Body of pancreas (tissue), 4 donors: Measurements from ENCODE around the gene HS3ST4. TPM values are rescaled to one million over a fixed set of nuclear protein-coding genes. Genes with fewer than 3 reads are reported as not detected.

Experiments
- ATAC-seq: fragments of 150-250 bp; one replicate; pipeline ENCODE4 v1.9.1; 2016
- DNase-seq, 4 donors: peaks; one replicate each; pipeline ENCODE4 v3.0.0-alpha.2; 2019
- H3K27ac ChIP-seq, 4 donors: fragments of 200-600 bp; sonication (generic); 1 replicate in 3 of 4; 2 replicates in 1 of 4; pipeline versions ENCODE4 v1.5.1 to v1.6.1; 2016 to 2019; ENCODE audit warnings: mild to moderate bottlenecking in 1 of 4, mixed read lengths in 1 of 4, moderate library complexity in 1 of 4
- H3K27me3 ChIP-seq, 2 donors: fragments of 200-600 bp; sonication (generic); one replicate each; pipeline ENCODE4 v1.6.0; 2016; ENCODE audit warnings: mild to moderate bottlenecking in 1 of 2
- H3K36me3 ChIP-seq, 2 donors: fragments of 200-600 bp; sonication (generic); replicated peaks in 1 of 2; 2 replicates each; pipeline ENCODE4 v1.5.1; 2016; ENCODE audit warnings: low read depth in 2 of 2; ENCODE audit not compliant: insufficient read depth in 1 of 2
- H3K4me1 ChIP-seq: fragments of 200-600 bp; sonication (generic); one replicate; pipeline ENCODE4 v1.6.0; 2016
- H3K4me3 ChIP-seq, 2 donors: fragments of 200-600 bp; sonication (generic); 1 replicate in 1 of 2; 2 replicates in 1 of 2; pipeline ENCODE4 v1.5.1; 2016 to 2019
- H3K9me3 ChIP-seq, 3 donors: fragments of 200-600 bp; sonication (generic); 1 replicate in 2 of 3; 2 replicates in 1 of 3; pipeline ENCODE4 v1.5.1; 2016
- POLR2A ChIP-seq, 3 donors: fragments of 450-650 bp; IDR thresholded peaks; one replicate each; pipeline ENCODE4 v1.6.1; 2016; ENCODE audit warnings: antibody characterized with exemption in 3 of 3, mild to moderate bottlenecking in 2 of 3
- WGBS, 2 donors: methylation state at CpG; one replicate each; pipeline ENCODE4 v1.1.5; 2017; 5-methylcytosine and 5-hydroxymethylcytosine counted together
- intact Hi-C: fragments of 100-400 bp; cut with DNase I; formaldehyde crosslinking; loops from one replicate; pipeline ENCODE4 v1.15.1; 2023
- total RNA-seq, 2 donors: library from RNA; depleted of rRNA; stranded (reverse); fragments of >200 nt; gene quantifications; one replicate each; pipeline ENCODE4 v1.1.0, GENCODE V29; 2016
- TF ChIP-seq, protein P1 (sequence below), 7 experiments: fragments of 450-650 bp in 4 of 7; fragments of 200-600 bp in 3 of 7; sonication (generic) in 3 of 7; IDR thresholded peaks; one replicate each; pipeline ENCODE4 v1.5.1; 2016 to 2019; ENCODE audit warnings: antibody characterized with exemption in 7 of 7

Gene HS3ST4
- total RNA-seq, 2 donors from 2014 or later = not detected

DNA sequence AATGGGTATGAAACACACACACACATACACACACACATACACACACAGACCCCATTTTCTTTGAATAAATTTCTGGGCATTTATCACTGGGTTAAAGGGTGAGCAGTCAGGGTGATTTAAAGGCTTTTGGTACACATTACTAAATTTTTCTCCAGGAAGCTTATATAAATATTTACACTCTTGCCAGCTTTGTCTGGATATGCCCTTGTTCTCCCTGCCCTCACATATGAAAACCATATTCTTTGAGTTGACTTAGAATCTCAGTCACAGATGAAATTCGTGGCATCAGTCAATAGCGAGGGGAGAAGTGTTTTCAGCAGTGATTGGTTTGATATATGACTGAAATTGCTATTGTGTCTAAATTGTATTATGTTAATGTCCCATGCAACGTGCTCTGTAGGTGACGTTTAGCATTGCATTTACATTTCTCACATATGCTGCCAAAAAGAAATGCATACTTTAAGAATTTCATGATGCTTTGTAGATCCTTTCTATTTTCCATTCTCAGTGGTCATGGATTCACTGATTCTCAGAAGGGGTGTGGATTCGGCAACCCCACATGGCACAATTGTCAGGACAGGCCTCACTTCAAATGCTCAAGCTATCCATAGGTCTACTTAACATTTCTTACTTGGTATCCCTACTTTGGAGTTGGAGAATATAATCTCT lies 34.8 kb downstream of the HS3ST4 start:
- Histone ChIP-seq H3K36me3 (no peaks in the 10 kb centered on the region), H3K27me3 (peaks cover 0 to 6% of the 10 kb centered on the region in 2 donors), H3K4me1 (no peaks in the 10 kb centered on the region), H3K27ac (no peak overlapping the region), H3K9me3 (no peaks in the 10 kb centered on the region), H3K4me3 (no peak overlapping the region)
- WGBS, 2 donors = 44 to 49% methylated on average over 5 of the region's 5 CpGs
- intact Hi-C loops = no loop called here
- no peak for ATAC-seq
- DNase-seq = no peak
- TF ChIP-seq, protein P1, sequence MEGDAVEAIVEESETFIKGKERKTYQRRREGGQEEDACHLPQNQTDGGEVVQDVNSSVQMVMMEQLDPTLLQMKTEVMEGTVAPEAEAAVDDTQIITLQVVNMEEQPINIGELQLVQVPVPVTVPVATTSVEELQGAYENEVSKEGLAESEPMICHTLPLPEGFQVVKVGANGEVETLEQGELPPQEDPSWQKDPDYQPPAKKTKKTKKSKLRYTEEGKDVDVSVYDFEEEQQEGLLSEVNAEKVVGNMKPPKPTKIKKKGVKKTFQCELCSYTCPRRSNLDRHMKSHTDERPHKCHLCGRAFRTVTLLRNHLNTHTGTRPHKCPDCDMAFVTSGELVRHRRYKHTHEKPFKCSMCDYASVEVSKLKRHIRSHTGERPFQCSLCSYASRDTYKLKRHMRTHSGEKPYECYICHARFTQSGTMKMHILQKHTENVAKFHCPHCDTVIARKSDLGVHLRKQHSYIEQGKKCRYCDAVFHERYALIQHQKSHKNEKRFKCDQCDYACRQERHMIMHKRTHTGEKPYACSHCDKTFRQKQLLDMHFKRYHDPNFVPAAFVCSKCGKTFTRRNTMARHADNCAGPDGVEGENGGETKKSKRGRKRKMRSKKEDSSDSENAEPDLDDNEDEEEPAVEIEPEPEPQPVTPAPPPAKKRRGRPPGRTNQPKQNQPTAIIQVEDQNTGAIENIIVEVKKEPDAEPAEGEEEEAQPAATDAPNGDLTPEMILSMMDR (IDR thresholded peaks at IDR 0.05) = no peak
- no peak for TF ChIP-seq POLR2A (IDR thresholded peaks at IDR 0.05)

DNA sequence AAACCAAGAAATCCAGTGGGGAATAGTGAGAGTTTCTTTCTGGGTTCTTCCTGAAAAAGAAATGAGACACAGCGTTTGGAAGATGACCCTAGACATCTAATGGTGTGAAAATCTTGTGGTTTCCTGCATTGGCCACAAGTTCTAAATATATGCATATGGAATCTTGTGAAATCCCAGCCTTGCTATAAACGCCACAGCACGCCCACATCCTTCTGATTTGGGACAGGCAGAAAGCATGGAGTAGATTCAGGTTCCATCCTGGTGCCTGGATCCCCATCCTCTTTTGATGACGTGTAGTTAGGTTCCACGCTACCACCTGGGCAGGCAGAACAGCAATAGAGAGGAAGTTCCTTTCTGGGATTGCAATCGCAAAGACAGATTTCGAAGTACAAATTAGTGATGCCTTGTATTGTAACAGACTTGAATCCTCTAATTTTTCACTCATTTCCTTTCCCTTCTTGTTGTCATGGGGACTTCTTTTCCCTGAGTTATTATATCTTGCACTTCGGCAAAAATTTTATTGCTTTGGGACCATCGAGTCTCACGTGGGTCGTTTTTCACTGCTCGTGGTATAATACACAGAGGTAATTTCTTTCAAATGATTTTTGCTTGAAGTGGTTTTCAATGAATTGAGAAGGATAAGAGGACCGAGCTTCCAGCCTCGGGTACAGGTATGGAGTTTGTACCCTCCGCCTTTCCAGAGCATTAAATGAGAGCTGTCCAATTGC lies 37.6 kb downstream of the HS3ST4 start:
- TF ChIP-seq POLR2A (IDR thresholded peaks at IDR 0.05) = no peak
- TF ChIP-seq, protein P1 (IDR thresholded peaks at IDR 0.05) = no peak
- Histone ChIP-seq H3K9me3 (no peaks in the 10 kb centered on the region), H3K4me3 (no peak overlapping the region), H3K4me1 (no peaks in the 10 kb centered on the region), H3K27me3 (peaks cover 0 to 6% of the 10 kb centered on the region in 2 donors), H3K36me3 (no peaks in the 10 kb centered on the region), H3K27ac (no peak overlapping the region)
- ATAC-seq (no peak), DNase-seq (no peak)
- 58 to 68% methylated on average over 15 of the region's 15 CpGs for WGBS, 2 donors
- intact Hi-C loops = no loop called here

GRCh38 chr16:25730396-25730795 lies 38.6 kb downstream of the HS3ST4 start:
- WGBS, 2 donors = 19 to 50% methylated on average over 3 of the region's 3 CpGs
- TF ChIP-seq, protein P1 (IDR thresholded peaks at IDR 0.05) = no peak
- TF ChIP-seq POLR2A (IDR thresholded peaks at IDR 0.05) = no peak

DNA sequence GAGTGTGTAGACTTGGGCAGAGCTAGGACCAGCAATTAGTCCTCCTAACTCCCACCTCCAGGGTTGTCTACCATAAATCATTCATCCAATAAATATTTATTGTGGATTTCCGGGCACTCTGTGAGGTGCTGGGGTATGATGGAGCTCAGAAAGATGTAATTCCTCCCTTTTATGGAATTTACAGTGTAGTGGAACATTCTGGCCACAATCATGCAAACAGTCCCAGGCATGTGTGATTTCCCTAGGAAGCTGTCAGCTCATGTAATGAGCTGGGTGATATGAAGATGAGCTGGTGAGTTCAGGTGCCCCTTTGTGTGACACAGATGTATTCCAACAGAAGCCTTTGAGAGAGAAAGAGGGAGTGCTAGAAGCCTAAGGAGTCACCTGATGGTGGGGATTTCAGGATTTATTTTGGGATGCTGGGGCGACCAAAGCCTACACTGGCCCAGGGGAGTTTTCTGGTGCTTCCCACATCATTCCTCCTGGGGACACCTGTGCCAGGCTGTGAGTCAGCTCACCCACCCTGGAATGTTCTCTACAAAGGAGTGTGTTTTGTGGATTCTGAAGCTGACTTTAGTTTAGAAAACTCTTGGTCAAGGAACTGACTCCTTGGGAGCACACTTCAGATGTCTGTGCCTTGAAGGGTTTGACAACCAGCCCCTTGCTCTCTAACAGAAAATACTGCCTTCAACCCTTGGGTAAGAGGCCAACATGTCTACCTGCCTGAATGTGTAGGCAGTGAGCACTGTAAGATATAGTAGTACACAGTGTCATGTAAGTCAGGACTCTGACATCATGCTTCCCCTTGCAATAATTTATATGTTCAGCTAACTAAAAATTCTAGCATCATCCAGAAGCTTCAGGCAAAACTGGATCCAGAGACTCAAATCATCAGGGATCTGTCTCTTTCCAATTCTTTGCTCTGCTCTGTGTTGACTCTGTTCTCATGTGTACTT lies 42.9 kb downstream of the HS3ST4 start:
- ATAC-seq = no peak
- TF ChIP-seq, protein P1 (IDR thresholded peaks at IDR 0.05) = no peak
- TF ChIP-seq POLR2A (IDR thresholded peaks at IDR 0.05) = no peak
- 31 to 35% methylated on average over 2 of the region's 2 CpGs for WGBS, 2 donors
- peaks cover 0 to 6% of the 10 kb centered on the region in 2 donors for H3K27me3 ChIP-seq
- no peaks in the 10 kb centered on the region for H3K4me1 ChIP-seq
- H3K9me3 ChIP-seq = no peaks in the 10 kb centered on the region
- no peak overlapping the region for H3K4me3 ChIP-seq
- no peak overlapping the region for H3K27ac ChIP-seq
- no peak for DNase-seq
- no peaks in the 10 kb centered on the region for H3K36me3 ChIP-seq
- intact Hi-C loops = no loop called here

More at GRCh38 chr16:25730396-25730795, 38.6 kb downstream of the HS3ST4 start:
- Histone ChIP-seq H3K36me3 (no peaks in the 10 kb centered on the region), H3K4me3 (no peak overlapping the region), H3K27me3 (peaks cover 0 to 6% of the 10 kb centered on the region in 2 donors), H3K4me1 (no peaks in the 10 kb centered on the region), H3K9me3 (no peaks in the 10 kb centered on the region), H3K27ac (no peak overlapping the region)
- DNase-seq = no peak
- intact Hi-C loops = no loop called here
- no peak for ATAC-seq
